ENCODE measurements around the gene SARNP.
"Not testable (repeated sequence)": the region's sequence is repeated elsewhere in the genome, so short reads cannot be mapped to it uniquely, and the experiment has no call there.

Gene SARNP

DNA sequence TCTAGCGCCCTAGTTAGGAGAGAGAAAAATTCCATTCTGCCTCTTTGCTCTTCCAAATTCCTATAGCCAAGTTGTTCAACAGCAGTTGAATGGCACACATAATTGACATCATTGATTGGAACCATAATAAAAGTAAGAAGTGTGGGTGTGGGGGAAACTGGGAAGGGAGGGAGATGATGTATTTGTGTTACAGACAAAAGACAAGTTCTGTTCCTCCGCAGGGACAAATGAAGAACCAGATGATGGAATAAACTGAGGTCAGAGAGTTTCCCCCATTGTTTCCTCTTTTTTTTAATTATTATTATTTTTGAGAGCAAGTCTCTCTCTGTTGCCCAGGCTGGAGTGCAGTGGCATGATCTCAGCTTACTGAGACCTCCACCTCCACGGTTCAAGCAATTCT lies 39.7 kb downstream of the SARNP start:
- H3K4me3 ChIP-seq (replicated peaks; ENCODE audit: low read depth, low read length), result no peak overlapping the region
- no peak for DNase-seq (ENCODE audit: low read depth)
- TF ChIP-seq, protein P1, sequence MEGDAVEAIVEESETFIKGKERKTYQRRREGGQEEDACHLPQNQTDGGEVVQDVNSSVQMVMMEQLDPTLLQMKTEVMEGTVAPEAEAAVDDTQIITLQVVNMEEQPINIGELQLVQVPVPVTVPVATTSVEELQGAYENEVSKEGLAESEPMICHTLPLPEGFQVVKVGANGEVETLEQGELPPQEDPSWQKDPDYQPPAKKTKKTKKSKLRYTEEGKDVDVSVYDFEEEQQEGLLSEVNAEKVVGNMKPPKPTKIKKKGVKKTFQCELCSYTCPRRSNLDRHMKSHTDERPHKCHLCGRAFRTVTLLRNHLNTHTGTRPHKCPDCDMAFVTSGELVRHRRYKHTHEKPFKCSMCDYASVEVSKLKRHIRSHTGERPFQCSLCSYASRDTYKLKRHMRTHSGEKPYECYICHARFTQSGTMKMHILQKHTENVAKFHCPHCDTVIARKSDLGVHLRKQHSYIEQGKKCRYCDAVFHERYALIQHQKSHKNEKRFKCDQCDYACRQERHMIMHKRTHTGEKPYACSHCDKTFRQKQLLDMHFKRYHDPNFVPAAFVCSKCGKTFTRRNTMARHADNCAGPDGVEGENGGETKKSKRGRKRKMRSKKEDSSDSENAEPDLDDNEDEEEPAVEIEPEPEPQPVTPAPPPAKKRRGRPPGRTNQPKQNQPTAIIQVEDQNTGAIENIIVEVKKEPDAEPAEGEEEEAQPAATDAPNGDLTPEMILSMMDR (IDR thresholded peaks at IDR 0.05; ENCODE audit: low read length, missing control alignments), result no peak

DNA sequence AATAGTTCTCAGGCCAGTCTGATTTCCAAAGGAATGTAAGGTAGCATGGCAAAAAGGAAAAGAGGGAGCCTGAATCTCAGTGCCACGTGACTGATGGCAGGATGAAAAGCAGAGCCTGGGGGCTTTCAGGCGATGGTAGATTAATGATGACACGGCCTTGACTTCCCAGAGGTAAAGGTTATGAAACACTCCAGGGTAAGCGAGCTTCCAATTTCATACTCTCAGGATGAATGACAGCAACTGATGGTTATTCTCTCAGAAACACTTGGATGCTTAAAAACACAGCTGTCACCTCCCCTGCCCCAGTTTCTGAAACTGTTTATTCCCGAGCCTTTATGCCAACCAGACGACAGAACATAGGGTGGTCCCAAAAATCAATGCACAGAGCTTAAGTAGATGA lies 45.8 kb downstream of the SARNP start:
- no peak for DNase-seq (ENCODE audit: low read depth)
- H3K4me3 ChIP-seq (replicated peaks; ENCODE audit: low read depth, low read length), result no peak overlapping the region
- TF ChIP-seq, protein P1 (IDR thresholded peaks at IDR 0.05; ENCODE audit: low read length, missing control alignments), result no peak

DNA sequence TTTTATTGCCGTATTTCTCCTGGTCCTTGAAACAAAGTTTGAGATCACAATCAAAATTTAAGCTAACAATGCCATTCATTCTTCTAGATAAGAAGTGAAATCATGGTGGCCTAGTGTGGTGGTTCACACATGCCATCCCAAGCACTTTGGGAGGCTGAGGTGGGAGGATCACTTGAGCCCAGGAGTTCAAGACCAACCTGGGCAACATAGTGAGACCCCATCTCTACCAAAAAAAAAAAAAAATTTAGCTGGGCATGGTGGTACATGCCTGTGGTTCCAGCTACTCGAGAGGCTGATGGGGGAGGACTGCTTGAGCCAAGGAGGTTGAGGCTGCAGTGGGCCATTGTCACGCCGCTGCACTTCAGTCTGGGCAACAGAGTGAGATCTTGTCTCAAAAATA lies 50.4 kb downstream of the SARNP start:
- DNase-seq (ENCODE audit: low read depth), result no peak
- TF ChIP-seq, protein P1 (IDR thresholded peaks at IDR 0.05; ENCODE audit: low read length, missing control alignments), result no peak
- H3K4me3 ChIP-seq (replicated peaks; ENCODE audit: low read depth, low read length), result no peak overlapping the region

DNA sequence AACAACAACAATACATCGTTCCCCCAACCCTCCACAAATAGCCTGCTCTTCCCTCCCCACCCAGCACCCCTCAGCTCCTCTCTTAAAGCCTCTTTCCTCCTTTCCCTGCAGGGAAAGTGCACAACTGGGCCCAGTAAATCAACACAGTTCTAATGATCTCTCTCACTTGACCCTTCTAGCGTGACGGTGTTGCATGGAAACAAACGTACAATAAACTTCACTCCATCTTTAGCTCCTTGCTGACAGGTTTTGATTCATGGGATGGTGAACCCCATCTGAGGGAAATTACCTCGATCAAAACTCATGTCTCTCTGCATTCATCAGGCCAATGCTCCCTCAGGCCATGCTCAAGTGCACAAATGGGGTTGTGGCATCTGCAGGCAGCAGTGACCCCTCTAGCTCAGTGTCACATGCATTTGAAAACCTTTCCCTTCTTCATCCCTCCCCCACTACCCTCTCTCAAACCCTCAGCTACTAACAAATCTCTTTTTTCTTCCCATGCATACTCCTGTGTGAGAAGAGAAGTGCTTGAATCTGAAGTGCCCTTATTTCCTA lies 51.7 kb downstream of the SARNP start:
- DNase-seq (ENCODE audit: low read depth), result no peak
- no peak overlapping the region for H3K4me3 ChIP-seq (replicated peaks; ENCODE audit: low read depth, low read length)
- TF ChIP-seq, protein P1 (IDR thresholded peaks at IDR 0.05; ENCODE audit: low read length, missing control alignments), result no peak

DNA sequence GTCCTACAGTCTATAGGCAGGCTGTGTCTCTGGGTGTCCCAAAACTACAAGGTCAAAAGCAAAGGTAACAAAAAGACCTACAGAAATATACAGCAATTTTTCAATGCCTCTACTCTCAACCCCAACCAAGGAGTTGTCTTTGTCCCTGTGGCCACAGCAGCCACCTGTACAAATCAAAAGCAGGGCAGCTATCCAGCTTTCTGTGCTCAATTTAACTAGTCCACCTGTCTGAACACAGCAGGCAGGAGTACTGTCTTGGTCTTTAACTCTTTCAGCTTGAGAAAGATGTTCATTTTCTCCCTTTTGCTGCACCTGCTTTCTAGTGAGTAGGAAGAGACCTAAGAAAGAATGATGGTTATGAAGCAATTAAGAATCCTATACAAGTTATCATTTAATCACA lies 54.9 kb downstream of the SARNP start:
- no peak overlapping the region for H3K4me3 ChIP-seq (replicated peaks; ENCODE audit: low read depth, low read length)
- TF ChIP-seq, protein P1 (IDR thresholded peaks at IDR 0.05; ENCODE audit: low read length, missing control alignments), result no peak
- DNase-seq (ENCODE audit: low read depth), result no peak

DNA sequence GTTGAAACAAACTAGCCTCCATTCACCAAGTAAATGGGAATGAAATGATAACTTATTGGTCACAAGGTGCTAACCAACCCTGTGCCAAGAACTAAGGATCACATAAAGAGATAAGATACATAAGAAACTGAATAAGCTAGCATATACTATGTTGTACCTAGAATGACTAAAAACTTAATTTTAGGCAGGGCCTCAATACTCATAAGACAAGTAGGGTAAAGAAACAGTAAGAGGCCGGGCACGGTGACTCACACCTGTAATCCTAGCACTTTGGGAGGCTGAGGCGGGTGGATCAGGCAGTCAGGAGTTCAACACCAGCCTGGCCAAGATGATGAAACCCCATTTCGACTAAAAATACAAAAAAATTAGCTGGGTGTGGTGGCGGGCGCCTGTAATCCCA lies 56.9 kb downstream of the SARNP start:
- DNase-seq (ENCODE audit: low read depth), result no peak
- TF ChIP-seq, protein P1 (IDR thresholded peaks at IDR 0.05; ENCODE audit: low read length, missing control alignments), result no peak
- no peak overlapping the region for H3K4me3 ChIP-seq (replicated peaks; ENCODE audit: low read depth, low read length)

DNA sequence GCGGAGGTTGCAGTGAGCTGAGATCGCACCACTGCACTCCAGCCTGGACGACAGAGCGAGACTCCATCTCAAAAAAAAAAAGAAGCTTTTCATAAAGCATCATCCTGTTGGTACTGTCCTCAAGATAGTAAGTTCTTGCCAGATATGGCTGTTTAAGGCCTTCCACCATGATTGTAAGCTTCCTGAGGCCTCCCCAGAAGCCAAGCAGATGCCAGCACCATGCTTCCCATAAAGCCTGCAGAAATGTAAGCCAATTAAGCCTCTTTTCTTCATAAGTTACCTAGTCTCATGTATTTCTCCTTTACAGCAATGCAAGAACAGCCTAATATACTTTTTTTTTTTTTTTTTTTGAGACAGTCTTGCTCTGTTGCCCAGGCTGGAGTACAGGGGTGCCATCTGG lies 58.9 kb downstream of the SARNP start:
- not testable (repeated sequence) for DNase-seq (ENCODE audit: low read depth)

More for the DNA sequence above, 58.9 kb downstream of the SARNP start:
- H3K4me3 ChIP-seq (replicated peaks; ENCODE audit: low read depth, low read length), result not testable (repeated sequence)

Measured in fibroblast of pulmonary artery (primary cell).